Memory B cell (primary cell): ENCODE data around the gene WFS1.

ENCODE experiments used
- ATAC-seq: fragments of 150-1000 bp; cut with Tn5 transposase; 2 replicates; pipeline ENCODE4 v1.10.0; 2021; ENCODE audit warnings: low read depth, mild to moderate bottlenecking, moderate library complexity
- DNase-seq, 2 donors: peaks; one replicate each; pipeline ENCODE4 v3.0.0; 2022; ENCODE audit warnings: low spot score in 2 of 2
- H3K27ac Mint-ChIP-seq: one replicate; pipeline ENCODE4 v1.8.0; 2022; ENCODE audit warnings: mild to moderate bottlenecking, moderate library complexity, mixed read lengths
- H3K27me3 Mint-ChIP-seq: one replicate; pipeline ENCODE4 v1.8.0; 2022; ENCODE audit warnings: mixed read lengths
- H3K36me3 Mint-ChIP-seq: one replicate; pipeline ENCODE4 v1.8.0; 2022; ENCODE audit warnings: mild to moderate bottlenecking, mixed read lengths
- H3K4me1 Mint-ChIP-seq: one replicate; pipeline ENCODE4 v1.8.0; 2022; ENCODE audit warnings: mixed read lengths
- H3K4me3 Mint-ChIP-seq: one replicate; pipeline ENCODE4 v1.8.0; 2022; ENCODE audit warnings: mild to moderate bottlenecking, moderate library complexity, mixed read lengths
- H3K9me3 Mint-ChIP-seq: one replicate; pipeline ENCODE4 v1.8.0; 2022; ENCODE audit warnings: mixed read lengths

WFS1 gene

DNA sequence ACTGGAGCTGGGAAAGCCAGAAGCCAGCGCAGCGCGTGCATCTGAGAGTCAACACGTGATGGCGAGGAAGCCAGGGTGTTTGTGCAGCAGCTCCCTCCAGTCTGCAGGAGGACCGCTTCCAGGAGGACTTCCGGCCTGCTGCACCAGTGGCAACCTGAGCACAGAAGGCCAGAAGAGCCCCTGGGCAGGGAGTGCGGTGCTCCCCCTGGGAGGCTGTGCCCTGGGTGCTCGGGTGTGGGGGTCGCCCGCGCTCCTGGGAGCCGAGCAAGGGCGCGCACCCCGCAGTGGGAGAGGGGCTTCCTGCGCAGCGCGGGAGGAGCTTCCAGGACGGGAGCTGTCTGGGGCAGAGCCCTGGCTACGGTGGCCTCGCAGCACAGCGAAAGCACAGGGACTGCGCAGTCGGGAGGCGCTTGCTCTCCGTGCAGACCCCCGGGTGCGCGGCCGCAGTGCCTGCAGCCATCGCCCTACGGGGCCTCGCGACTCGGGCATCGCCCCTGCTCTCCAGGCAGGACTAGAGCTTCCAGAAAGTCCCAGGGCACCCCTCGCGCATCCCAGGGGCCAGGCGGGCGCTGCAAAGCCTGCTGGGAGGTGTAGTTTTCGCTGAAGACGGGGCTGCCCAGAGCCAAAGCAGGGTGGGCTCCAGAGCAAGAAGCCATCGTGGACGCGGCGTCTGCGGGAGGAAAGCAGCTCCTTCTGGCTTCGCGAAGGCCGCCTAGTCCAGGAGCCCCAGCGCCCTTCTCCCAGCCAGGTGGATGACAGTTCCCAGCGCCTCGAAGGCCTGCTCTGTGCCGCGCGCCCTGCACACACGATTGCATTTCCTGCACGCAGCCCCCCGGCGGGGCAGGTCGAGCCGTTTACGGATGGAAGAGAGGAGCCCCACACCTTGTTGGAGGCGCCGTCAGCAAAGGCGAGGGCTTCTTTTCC is 24.1 kb upstream of the WFS1 start:
- H3K36me3 Mint-ChIP-seq: peaks cover 4% of the 10 kb centered on the region
- DNase-seq (no peak), ATAC-seq (no peak)
- no peak overlapping the region for H3K27ac Mint-ChIP-seq
- H3K4me1 Mint-ChIP-seq: no peaks in the 10 kb centered on the region
- H3K9me3 Mint-ChIP-seq: peaks cover 6% of the 10 kb centered on the region
- H3K4me3 Mint-ChIP-seq: no peak overlapping the region
- peaks cover 38% of the 10 kb centered on the region for H3K27me3 Mint-ChIP-seq

- peaks cover 38% of the 10 kb centered on the region for H3K27me3 Mint-ChIP-seq
- peaks cover 6% of the 10 kb centered on the region for H3K9me3 Mint-ChIP-seq
- peaks cover 2% of the 10 kb centered on the region for H3K4me1 Mint-ChIP-seq
- H3K36me3 Mint-ChIP-seq: peaks cover 4% of the 10 kb centered on the region
- no peak for DNase-seq
- no peak for ATAC-seq
- no peak overlapping the region for H3K27ac Mint-ChIP-seq
- H3K4me3 Mint-ChIP-seq: no peak overlapping the region
These were observed 23.4 kb upstream of the WFS1 start for GRCh38 chr4:6246170-6246634.

DNA sequence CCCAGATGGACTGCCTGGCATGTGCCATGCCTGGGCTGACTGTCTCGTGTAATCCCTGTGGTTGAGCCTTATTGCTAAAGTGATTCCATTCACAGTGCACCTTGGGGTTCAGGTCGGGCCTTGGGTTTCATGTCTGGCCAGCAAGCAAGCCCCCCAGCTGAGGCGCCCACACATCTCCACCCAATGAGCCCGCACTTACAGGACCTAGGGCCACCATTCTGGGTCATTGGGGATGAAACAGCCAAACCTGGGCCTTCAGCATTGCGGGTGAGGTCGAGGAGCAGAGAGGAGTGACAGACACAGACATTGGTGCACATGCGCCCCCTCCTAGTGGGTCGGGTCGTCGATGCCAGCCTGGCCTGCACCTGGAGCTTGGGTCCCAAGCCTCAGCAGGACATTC is 21.3 kb upstream of the WFS1 start:
- H3K4me1 Mint-ChIP-seq: peaks cover 2% of the 10 kb centered on the region
- peaks cover 6% of the 10 kb centered on the region for H3K9me3 Mint-ChIP-seq
- no peak overlapping the region for H3K27ac Mint-ChIP-seq
- H3K27me3 Mint-ChIP-seq: peaks cover 30% of the 10 kb centered on the region
- DNase-seq (no peak), ATAC-seq (no peak)
- H3K36me3 Mint-ChIP-seq: peaks cover 4% of the 10 kb centered on the region
- H3K4me3 Mint-ChIP-seq: no peak overlapping the region

- Mint-ChIP-seq H3K9me3 (peaks cover 1% of the 10 kb centered on the region), H3K4me1 (peaks cover 2% of the 10 kb centered on the region), H3K36me3 (no peaks in the 10 kb centered on the region), H3K4me3 (no peak overlapping the region), H3K27ac (no peak overlapping the region), H3K27me3 (peaks cover 19% of the 10 kb centered on the region)
- DNase-seq (peak; percentile 38 to 73), ATAC-seq (peak; percentile 48)
These were observed 19.2 kb upstream of the WFS1 start for GRCh38 chr4:6250235-6250983.

DNA sequence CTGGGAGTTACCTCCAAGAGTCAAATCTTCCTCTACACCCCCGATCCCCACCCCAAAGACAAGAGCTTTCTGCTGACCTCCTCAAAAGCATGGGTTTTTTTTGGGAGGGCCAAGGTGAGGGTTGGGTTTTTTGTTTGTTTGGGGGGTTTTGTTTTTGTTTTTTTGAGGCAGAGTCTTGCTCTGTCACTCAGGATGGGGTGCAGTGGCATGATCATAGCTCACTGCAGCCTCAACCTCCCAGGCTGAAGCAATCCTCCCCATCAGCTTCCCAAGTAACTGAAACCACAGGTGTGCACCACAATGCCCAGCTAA is 18.7 kb upstream of the WFS1 start:
- no peak overlapping the region for H3K27ac Mint-ChIP-seq
- H3K9me3 Mint-ChIP-seq: peaks cover 1% of the 10 kb centered on the region
- DNase-seq: no peak
- H3K36me3 Mint-ChIP-seq: no peaks in the 10 kb centered on the region
- no peak for ATAC-seq
- H3K4me3 Mint-ChIP-seq: no peak overlapping the region
- peaks cover 19% of the 10 kb centered on the region for H3K27me3 Mint-ChIP-seq
- peaks cover 2% of the 10 kb centered on the region for H3K4me1 Mint-ChIP-seq

- Mint-ChIP-seq H3K9me3 (peaks cover 1% of the 10 kb centered on the region), H3K4me1 (peaks cover 2% of the 10 kb centered on the region), H3K27ac (no peak overlapping the region), H3K27me3 (peaks cover 16% of the 10 kb centered on the region), H3K4me3 (no peak overlapping the region), H3K36me3 (no peaks in the 10 kb centered on the region)
- ATAC-seq (no peak), DNase-seq (no peak)
These were observed 18.3 kb upstream of the WFS1 start for GRCh38 chr4:6251365-6251764.

DNA sequence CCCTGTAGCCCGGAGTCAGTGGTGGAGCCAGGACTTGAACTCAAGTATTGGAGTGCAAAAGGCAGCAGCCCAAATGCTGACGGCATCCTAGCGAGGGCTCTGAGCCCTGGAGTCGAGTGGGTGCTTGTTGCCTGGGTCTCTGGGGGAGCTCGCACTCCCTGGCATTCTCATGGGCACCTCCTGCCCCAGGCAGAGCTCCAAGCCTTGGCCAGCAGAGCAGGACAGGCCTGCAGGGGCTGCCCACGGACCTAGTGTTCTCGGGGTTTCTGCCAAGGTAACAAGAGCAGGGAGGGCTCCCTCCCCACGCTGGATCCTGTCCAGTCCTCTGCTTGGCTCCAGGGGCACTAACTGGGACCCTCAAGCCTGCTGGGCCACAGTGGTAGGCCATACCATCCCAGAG is 17.6 kb upstream of the WFS1 start:
- ATAC-seq: no peak
- no peak overlapping the region for H3K27ac Mint-ChIP-seq
- H3K27me3 Mint-ChIP-seq: peaks cover 17% of the 10 kb centered on the region
- H3K4me3 Mint-ChIP-seq: no peak overlapping the region
- H3K4me1 Mint-ChIP-seq: peaks cover 4% of the 10 kb centered on the region
- H3K36me3 Mint-ChIP-seq: no peaks in the 10 kb centered on the region
- H3K9me3 Mint-ChIP-seq: peaks cover 1% of the 10 kb centered on the region
- DNase-seq: no peak

DNA sequence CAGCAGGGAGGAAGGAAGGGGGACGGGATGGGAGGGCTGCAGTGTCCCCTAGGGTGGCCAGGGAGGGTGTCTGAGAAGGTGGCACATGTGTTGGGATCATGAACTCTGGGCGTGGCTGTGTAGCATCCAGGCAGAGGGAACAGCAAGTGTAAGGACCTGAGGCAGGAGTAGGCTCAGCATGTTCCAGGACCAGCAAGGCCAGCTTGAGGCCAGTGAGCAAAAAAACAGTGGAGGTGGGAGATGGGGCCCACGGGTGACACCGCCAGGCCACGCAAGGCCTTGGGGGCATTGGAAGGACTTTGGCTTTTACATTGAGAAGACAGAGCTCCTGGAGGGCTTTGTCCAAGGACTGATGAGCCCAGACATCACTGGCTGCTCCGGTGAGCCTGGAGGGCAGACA is 16.5 kb upstream of the WFS1 start:
- Mint-ChIP-seq H3K27ac (no peak overlapping the region), H3K9me3 (peaks cover 1% of the 10 kb centered on the region), H3K36me3 (no peaks in the 10 kb centered on the region), H3K4me3 (no peak overlapping the region), H3K4me1 (peaks cover 11% of the 10 kb centered on the region), H3K27me3 (peaks cover 16% of the 10 kb centered on the region)
- ATAC-seq (no peak), DNase-seq (no peak)

GRCh38 chr4:6253961-6254360 is 15.7 kb upstream of the WFS1 start:
- H3K9me3 Mint-ChIP-seq: peaks cover 1% of the 10 kb centered on the region
- H3K27me3 Mint-ChIP-seq: peaks cover 14% of the 10 kb centered on the region
- ATAC-seq (no peak), DNase-seq (no peak)
- no peaks in the 10 kb centered on the region for H3K36me3 Mint-ChIP-seq
- H3K4me3 Mint-ChIP-seq: no peak overlapping the region
- peaks cover 15% of the 10 kb centered on the region for H3K4me1 Mint-ChIP-seq
- no peak overlapping the region for H3K27ac Mint-ChIP-seq

DNA sequence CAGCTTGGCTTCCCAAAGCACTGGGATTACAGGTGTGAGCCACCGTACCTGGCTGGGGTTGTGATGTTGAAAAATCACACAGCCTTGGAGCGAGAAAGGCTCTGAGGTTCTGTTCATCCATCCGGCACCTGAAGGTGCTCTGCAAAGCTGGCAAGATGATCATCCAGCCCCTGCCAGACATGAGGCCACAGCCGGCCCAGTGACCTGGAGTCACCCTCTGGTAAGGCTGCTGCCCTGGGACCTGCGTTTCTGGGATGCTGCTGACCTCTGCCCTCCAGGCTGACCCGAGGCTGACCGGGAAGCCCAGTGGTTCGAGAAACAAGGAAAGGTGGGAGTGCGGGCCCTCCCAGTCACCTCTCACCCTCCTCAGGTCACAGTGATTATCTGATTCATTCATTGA is 13.5 kb upstream of the WFS1 start:
- Mint-ChIP-seq H3K4me3 (no peak overlapping the region), H3K9me3 (peaks cover 1% of the 10 kb centered on the region), H3K27me3 (peaks cover 12% of the 10 kb centered on the region), H3K36me3 (no peaks in the 10 kb centered on the region), H3K4me1 (peaks cover 13% of the 10 kb centered on the region), H3K27ac (no peak overlapping the region)
- no peak for DNase-seq
- ATAC-seq: no peak

DNA sequence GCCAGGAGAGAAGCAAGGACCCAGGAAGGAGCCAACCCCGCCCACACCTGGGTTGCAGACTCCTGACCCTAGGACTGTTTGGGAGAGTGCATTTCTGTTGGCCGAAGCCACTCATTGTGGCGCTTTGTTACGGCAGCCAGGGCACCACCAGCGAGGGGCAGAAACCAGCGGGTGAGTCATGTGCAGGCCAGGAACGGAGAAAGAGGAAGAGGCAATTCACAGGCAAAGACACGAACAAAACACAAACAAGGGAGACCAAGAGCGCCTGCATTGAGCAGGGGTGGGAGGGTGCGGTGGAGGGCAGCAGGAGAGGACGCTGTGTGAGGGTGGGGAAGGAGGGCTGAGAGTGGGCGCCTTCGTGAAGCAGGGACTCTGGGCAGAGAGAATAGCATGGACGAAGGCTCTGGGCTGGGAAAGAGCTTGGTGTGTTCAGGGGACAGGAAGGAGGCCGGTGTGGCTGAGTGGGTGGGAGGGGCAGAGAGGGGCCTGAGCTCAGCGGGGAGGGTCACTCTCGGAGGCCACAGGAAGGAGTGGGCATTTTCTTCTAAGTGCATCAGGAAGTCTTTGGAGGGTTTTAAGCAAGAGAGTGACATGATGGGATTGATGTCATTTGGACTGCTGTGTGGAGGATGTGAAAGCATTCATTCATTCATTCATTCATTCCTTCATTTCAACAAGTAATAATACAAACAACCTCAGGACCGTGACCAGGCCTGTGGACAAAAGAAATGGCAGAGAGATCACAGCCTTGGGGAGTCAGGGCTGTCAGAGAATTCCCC is 12.2 kb upstream of the WFS1 start:
- Mint-ChIP-seq H3K27me3 (peaks cover 19% of the 10 kb centered on the region), H3K36me3 (no peaks in the 10 kb centered on the region), H3K27ac (peak overlapping the region; percentile 70), H3K4me3 (peak overlapping the region; percentile 2), H3K9me3 (peaks cover 1% of the 10 kb centered on the region), H3K4me1 (peaks cover 13% of the 10 kb centered on the region)
- DNase-seq: no peak
- ATAC-seq: peak; percentile 47

- ATAC-seq: no peak
- H3K27me3 Mint-ChIP-seq: peaks cover 19% of the 10 kb centered on the region
- H3K27ac Mint-ChIP-seq: no peak overlapping the region
- no peak overlapping the region for H3K4me3 Mint-ChIP-seq
- H3K9me3 Mint-ChIP-seq: peaks cover 1% of the 10 kb centered on the region
- DNase-seq: no peak
- H3K4me1 Mint-ChIP-seq: peaks cover 13% of the 10 kb centered on the region
- H3K36me3 Mint-ChIP-seq: no peaks in the 10 kb centered on the region
These were observed 11.7 kb upstream of the WFS1 start for GRCh38 chr4:6258026-6258360.

DNA sequence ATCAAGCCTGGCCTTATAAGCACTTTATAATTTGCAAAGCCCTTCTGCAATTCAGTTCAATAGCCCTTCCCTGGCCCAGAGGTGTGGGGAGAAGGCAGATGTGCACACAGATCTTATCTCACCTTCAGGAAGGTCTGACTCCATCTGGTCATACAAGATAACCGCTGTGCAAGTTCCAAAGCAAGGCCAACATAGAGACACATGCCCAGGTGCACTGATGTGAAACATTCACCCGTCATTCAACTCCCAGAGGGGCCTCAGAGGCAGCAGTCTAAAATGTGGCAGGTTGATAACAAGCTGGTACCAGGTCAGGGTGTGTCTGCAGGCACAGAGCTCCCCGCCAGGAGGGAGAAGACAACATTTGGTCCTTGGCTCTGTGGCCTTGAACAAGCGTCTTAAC is 10.9 kb upstream of the WFS1 start:
- Mint-ChIP-seq H3K9me3 (peaks cover 1% of the 10 kb centered on the region), H3K4me1 (peaks cover 13% of the 10 kb centered on the region), H3K4me3 (no peak overlapping the region), H3K27me3 (peaks cover 19% of the 10 kb centered on the region), H3K36me3 (no peaks in the 10 kb centered on the region), H3K27ac (no peak overlapping the region)
- ATAC-seq (peak; percentile 64), DNase-seq (no peak)

DNA sequence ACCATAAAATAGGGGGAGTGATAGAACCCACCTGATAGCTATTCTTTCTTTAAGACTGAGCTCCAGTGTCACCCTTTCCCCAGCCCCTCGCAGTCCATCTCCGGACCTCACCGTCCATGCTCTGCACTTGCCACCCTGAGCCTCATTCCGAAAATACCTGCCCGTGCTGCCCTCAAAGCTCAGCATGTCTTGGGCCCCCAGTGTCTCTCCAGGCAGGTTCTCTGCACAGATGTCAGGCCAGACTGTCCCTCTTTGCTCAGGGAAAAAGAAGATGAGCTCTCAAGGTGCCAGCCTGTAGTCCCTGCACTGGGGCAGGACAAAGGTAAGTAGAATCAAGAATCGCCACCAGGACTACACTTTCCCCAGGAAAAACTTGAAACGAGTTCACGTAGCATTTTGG is 9.8 kb upstream of the WFS1 start:
- H3K9me3 Mint-ChIP-seq: peaks cover under 1% of the 10 kb centered on the region
- no peak for DNase-seq
- H3K4me1 Mint-ChIP-seq: peaks cover 13% of the 10 kb centered on the region
- ATAC-seq: no peak
- no peak overlapping the region for H3K27ac Mint-ChIP-seq
- peaks cover 19% of the 10 kb centered on the region for H3K27me3 Mint-ChIP-seq
- no peaks in the 10 kb centered on the region for H3K36me3 Mint-ChIP-seq
- H3K4me3 Mint-ChIP-seq: no peak overlapping the region
